GM19324 (cell line): ENCODE results near the gene UNC119B.

Experiments used
- ATAC-seq: cut with Tn5 transposase; IDR thresholded peaks from one replicate; pipeline ENCODE4 v1.9.1; 2021; ENCODE audit warnings: mild to moderate bottlenecking, moderate library complexity; ENCODE audit not compliant: unreplicated experiment, low FRiP score

Gene UNC119B

GRCh38 chr12:120687578-120688289 lies 22.5 kb upstream of the UNC119B start:
- ATAC-seq = no peak

GRCh38 chr12:120688527-120689071 lies 21.7 kb upstream of the UNC119B start:
- no peak for ATAC-seq

- no peak for ATAC-seq
Observed at GRCh38 chr12:120689397-120690082, 20.7 kb upstream of the UNC119B start.

GRCh38 chr12:120690083-120690450 lies 20.2 kb upstream of the UNC119B start:
- no peak for ATAC-seq

GRCh38 chr12:120690978-120691377 lies 19.3 kb upstream of the UNC119B start:
- ATAC-seq = no peak

GRCh38 chr12:120692524-120693033 lies 17.7 kb upstream of the UNC119B start:
- no peak for ATAC-seq

GRCh38 chr12:120693848-120694247 lies 16.4 kb upstream of the UNC119B start:
- ATAC-seq = no peak

- ATAC-seq = no peak
Observed at GRCh38 chr12:120696626-120697025, 13.6 kb upstream of the UNC119B start.

- no peak for ATAC-seq
Observed at GRCh38 chr12:120697344-120697743, 12.9 kb upstream of the UNC119B start.

- ATAC-seq = no peak
Observed at GRCh38 chr12:120698665-120699064, 11.6 kb upstream of the UNC119B start.

GRCh38 chr12:120699553-120699952 lies 10.7 kb upstream of the UNC119B start:
- ATAC-seq = no peak

- ATAC-seq = no peak
Observed at GRCh38 chr12:120700886-120701285, 9.4 kb upstream of the UNC119B start.

GRCh38 chr12:120702637-120703036 lies 7.6 kb upstream of the UNC119B start:
- ATAC-seq = no peak

GRCh38 chr12:120703311-120703942 lies 6.8 kb upstream of the UNC119B start:
- no peak for ATAC-seq

GRCh38 chr12:120705618-120706017 lies 4.6 kb upstream of the UNC119B start:
- no peak for ATAC-seq

- ATAC-seq = no peak
Observed at GRCh38 chr12:120706029-120706428, 4.2 kb upstream of the UNC119B start.

GRCh38 chr12:120708651-120709050 lies 1.6 kb upstream of the UNC119B start:
- no peak for ATAC-seq

GRCh38 chr12:120710805-120711296 lies 593 bp downstream of the UNC119B start:
- ATAC-seq = no peak

GRCh38 chr12:120711411-120711810 lies 1.2 kb downstream of the UNC119B start:
- no peak for ATAC-seq

GRCh38 chr12:120712610-120713009 lies 2.4 kb downstream of the UNC119B start:
- no peak for ATAC-seq

- ATAC-seq = no peak
Observed at GRCh38 chr12:120713861-120714482, 3.7 kb downstream of the UNC119B start.
